Skin epidermis (tissue), 12 donors: ENCODE results near the gene MRGPRX4.

Experiments
- H3K27ac ChIP-seq, 21 experiments: fragments of 200-600 bp; sonication (generic) in 11 of 21; one replicate each; pipeline ENCODE4 v1.5.0; 2020; ENCODE audit warnings: mild to moderate bottlenecking in 3 of 21, inconsistent platforms in 2 of 21, moderate library complexity in 2 of 21
- H3K4me3 ChIP-seq, 7 experiments: fragments of 200-600 bp; sonication (generic) in 2 of 7; one replicate each; pipeline ENCODE4 v1.5.0; 2020; ENCODE audit warnings: inconsistent platforms in 2 of 7, mild to moderate bottlenecking in 2 of 7, moderate library complexity in 1 of 7

The MRGPRX4 gene

DNA sequence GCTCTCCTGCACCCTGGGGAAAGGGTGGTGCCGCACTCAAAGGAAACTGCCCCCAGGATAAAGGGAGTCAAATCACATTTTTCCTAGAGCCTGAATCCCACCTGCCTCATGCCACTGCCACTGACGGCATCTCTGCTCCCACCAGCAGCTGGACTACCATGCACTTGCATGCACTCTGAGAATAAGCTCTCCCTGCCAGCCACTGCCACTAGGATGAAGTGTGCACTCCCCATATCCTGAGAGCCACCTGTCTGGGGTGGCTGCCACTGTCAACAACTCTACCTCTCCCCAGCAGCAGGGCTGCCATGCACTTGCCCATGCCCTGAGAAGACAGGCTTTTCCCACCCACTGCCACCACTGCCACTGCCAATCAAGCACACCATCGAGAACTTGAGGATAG is 31.6 kb downstream of the MRGPRX4 start:
- Histone ChIP-seq H3K27ac (peak overlapping the region in 1 of 21 experiments; percentile 6), H3K4me3 (no peak overlapping the region)

DNA sequence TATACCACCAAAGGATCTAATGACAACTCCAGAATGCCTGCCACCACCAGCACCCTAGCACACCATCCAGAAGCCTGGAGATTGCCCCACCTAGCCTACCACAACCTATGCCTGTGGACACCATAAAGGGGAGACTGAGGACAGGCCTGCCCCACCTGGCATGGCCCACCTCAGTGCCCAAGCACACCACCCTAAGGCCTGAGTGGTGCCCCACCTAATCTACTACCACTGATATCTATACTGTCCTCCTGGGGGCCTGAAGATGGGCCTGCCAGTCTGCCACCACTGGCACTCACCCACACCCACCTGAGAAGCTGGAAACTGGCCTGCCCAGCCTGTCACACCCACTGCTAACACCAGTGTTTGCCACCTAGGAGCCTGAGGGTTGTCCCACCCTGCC is 32.1 kb downstream of the MRGPRX4 start:
- H3K4me3 ChIP-seq: no peak overlapping the region
- H3K27ac ChIP-seq: no peak overlapping the region

DNA sequence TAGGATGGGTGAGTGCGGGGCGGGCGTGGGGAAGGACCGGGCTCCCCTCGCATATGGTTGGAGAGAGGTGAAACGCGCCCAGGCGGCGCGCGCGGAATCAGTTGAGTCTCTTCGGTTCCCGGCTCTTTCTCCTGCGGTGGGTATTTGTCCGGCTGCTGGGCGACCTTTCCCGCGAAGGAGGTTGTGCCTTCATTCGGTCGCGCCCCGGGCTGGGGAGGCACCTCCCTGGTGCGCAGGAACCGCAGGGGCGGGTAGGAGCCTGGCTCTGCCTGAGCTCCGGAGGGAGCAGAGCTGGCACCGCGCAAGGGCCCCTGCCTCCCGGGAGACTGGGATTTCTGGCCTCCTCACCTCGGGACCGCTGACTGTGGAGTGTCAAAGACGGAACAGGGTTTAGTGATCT is 36.4 kb downstream of the MRGPRX4 start:
- Histone ChIP-seq H3K4me3 (no peak overlapping the region), H3K27ac (no peak overlapping the region)

DNA sequence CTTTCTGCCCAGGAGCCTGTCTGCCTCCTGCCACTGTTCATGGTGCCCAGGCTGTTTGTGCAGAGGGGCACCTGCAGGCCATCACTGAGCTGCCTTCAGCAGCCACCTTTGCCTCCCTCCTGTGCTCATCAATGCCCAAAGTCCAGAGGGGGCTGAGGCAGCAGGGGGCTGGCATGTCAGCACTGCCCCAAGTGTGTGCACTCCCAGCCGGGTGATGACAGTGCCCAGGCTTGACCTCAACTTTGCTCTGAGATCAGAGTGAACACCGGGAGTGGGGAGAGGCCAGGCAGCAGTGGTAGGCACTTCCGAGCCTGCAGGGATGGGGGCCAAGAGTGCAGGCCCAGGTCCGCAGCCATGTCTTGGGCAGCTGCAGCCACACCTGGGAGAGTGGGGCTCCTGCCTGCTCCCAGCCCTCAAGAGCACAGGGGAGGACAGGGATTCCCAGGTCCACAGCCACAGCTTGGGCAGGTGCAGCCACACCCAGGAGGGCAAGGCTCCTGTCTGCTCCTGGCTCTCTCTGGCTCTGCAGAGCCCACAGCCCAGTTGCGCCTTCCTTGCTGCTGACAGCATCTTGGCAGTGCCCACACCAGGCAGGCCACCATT is 48.7 kb downstream of the MRGPRX4 start:
- Histone ChIP-seq H3K27ac (no peak overlapping the region), H3K4me3 (no peak overlapping the region)

DNA sequence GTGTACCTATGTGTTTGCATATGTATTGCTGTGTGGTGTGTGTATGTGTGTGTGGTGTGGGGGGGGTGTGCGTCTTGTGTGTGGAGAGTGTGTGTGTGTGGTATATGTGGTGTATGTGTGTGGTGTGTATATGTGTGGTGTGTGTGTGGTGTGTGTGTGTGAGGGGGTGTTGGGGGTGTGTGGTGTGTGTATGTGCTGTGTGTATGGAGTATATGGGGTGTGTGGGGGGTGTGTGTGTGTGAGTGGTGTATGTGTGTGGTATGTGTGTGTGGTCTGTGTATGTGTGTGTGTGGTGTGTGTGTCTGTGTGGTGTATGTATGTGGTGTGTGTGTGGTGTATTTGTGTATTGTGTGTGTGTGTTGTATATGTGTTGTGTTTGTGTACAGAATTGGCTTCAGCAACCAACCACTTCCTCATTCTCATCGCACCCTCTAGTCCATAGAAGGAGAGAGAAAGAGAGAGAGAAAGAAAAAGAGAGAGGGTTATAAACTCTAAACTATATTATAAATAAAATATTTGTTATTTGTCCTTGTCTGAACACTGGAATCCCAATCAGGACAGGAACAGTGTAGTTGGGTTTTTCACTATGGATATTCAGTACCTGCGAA is 50.3 kb downstream of the MRGPRX4 start:
- Histone ChIP-seq H3K4me3 (no peak overlapping the region), H3K27ac (no peak overlapping the region)
